DOHH2 (cell line): ENCODE results near the gene TSPYL4.

Experiments
- H3F3A ChIP-seq: fragments of 200-600 bp; sonication (generic), shearing (Covaris generic); 2 replicates; pipeline ENCODE4 v1.6.0; 2016; ENCODE audit warnings: antibody characterized with exemption, mild to moderate bottlenecking; ENCODE audit not compliant: control insufficient read depth, insufficient read depth
- H3K27ac ChIP-seq: fragments of 200-600 bp; sonication (generic); 2 replicates; pipeline ENCODE4 v1.5.1; 2014; ENCODE audit warnings: low read depth, mild to moderate bottlenecking, low read length, moderate library complexity
- H3K27me3 ChIP-seq: fragments of 200-600 bp; sonication (generic); 2 replicates; pipeline ENCODE4 v1.6.1; 2014; ENCODE audit warnings: mild to moderate bottlenecking, low read length, mixed read lengths; ENCODE audit not compliant: control insufficient read depth
- H3K36me3 ChIP-seq: fragments of 200-600 bp; sonication (generic); 2 replicates; pipeline ENCODE4 v1.6.1; 2014; ENCODE audit warnings: mild to moderate bottlenecking, low read length, moderate library complexity, mixed read lengths; ENCODE audit not compliant: control insufficient read depth
- H3K4me1 ChIP-seq: fragments of 200-600 bp; sonication (generic); 2 replicates; pipeline ENCODE4 v1.6.1; 2014; ENCODE audit warnings: mild to moderate bottlenecking, low read length, mixed read lengths; ENCODE audit not compliant: control insufficient read depth
- H3K4me2 ChIP-seq: fragments of 200-600 bp; sonication (generic); 2 replicates; pipeline ENCODE4 v1.6.0; 2014; ENCODE audit warnings: mild to moderate bottlenecking, low read length, moderate library complexity
- H3K4me3 ChIP-seq: fragments of 200-600 bp; sonication (generic); 2 replicates; pipeline ENCODE4 v1.5.1; 2014; ENCODE audit warnings: mild to moderate bottlenecking, low read length, mixed read lengths
- H3K79me2 ChIP-seq: fragments of 200-600 bp; sonication (generic); 2 replicates; pipeline ENCODE4 v1.6.1; 2014; ENCODE audit warnings: mild to moderate bottlenecking, low read length, mixed read lengths; ENCODE audit not compliant: control insufficient read depth
- H3K9me2 ChIP-seq: fragments of 200-600 bp; sonication (generic); replicated peaks from 2 replicates; pipeline ENCODE4 v1.6.1; 2014; ENCODE audit warnings: mild to moderate bottlenecking, low read length, mixed read lengths; ENCODE audit not compliant: control insufficient read depth
- H3K9me3 ChIP-seq: fragments of 200-600 bp; sonication (generic); 2 replicates; pipeline ENCODE4 v1.6.1; 2014; ENCODE audit warnings: antibody characterized with exemption, low read length, mixed read lengths; ENCODE audit not compliant: control insufficient read depth, insufficient read depth
- H4K20me1 ChIP-seq: fragments of 200-600 bp; sonication (generic); 2 replicates; pipeline ENCODE4 v1.6.0; 2014; ENCODE audit warnings: low read depth, mild to moderate bottlenecking, antibody characterized with exemption, low read length, moderate library complexity; ENCODE audit not compliant: control insufficient read depth, insufficient read depth
- EZH2phosphoT487 ChIP-seq: fragments of 200-600 bp; sonication (generic); IDR thresholded peaks from 2 replicates; pipeline ENCODE4 v1.6.1; 2017; ENCODE audit warnings: borderline replicate concordance, mild to moderate bottlenecking, antibody characterized with exemption, low read length, moderate library complexity, mixed read lengths
- TF ChIP-seq, protein P1 (sequence below): fragments of 200-600 bp; sonication (generic); IDR thresholded peaks from one replicate; pipeline ENCODE4 v1.5.1; 2014; ENCODE audit warnings: antibody characterized with exemption, mild to moderate bottlenecking, low read depth, low read length; ENCODE audit not compliant: poor library complexity, severe bottlenecking

TSPYL4 gene

DNA sequence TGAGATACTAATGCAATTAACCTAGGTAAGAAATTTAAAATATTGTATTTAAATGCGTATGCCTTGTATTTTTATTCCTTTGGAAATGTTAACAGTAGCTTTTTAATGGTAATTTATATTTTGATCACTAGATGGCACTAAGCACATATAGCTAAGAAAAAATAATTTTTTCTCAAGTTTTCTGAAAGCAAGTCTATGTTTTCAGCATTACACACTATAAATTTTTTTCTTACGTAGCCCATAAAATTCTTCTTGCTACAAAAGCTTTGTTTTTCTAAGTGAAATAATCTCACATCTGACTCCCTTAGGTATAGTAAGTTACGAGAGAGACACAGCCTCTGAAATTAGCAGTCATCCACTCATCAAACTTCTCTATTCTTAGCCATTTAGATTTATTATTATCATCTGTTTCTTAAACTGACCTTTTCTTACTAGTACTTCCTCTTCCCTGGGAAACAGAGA, 35.7 kb downstream of the TSPYL4 start:
- no peaks in the 10 kb centered on the region for H3K9me2 ChIP-seq
- H3K79me2 ChIP-seq = no peaks in the 10 kb centered on the region
- H3F3A ChIP-seq = no peaks in the 10 kb centered on the region; the same call in 1 of the 2 replicates
- H3K27ac ChIP-seq = no peak overlapping the region
- H3K36me3 ChIP-seq = no peaks in the 10 kb centered on the region
- H3K4me3 ChIP-seq = no peak overlapping the region
- no peaks in the 10 kb centered on the region for H3K9me3 ChIP-seq
- TF ChIP-seq EZH2phosphoT487 = no peak
- TF ChIP-seq, protein P1, sequence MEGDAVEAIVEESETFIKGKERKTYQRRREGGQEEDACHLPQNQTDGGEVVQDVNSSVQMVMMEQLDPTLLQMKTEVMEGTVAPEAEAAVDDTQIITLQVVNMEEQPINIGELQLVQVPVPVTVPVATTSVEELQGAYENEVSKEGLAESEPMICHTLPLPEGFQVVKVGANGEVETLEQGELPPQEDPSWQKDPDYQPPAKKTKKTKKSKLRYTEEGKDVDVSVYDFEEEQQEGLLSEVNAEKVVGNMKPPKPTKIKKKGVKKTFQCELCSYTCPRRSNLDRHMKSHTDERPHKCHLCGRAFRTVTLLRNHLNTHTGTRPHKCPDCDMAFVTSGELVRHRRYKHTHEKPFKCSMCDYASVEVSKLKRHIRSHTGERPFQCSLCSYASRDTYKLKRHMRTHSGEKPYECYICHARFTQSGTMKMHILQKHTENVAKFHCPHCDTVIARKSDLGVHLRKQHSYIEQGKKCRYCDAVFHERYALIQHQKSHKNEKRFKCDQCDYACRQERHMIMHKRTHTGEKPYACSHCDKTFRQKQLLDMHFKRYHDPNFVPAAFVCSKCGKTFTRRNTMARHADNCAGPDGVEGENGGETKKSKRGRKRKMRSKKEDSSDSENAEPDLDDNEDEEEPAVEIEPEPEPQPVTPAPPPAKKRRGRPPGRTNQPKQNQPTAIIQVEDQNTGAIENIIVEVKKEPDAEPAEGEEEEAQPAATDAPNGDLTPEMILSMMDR = peak; percentile 56
- no peaks in the 10 kb centered on the region for H3K4me1 ChIP-seq
- H3K27me3 ChIP-seq = no peaks in the 10 kb centered on the region
- no peaks in the 10 kb centered on the region for H4K20me1 ChIP-seq
- H3K4me2 ChIP-seq = no peak overlapping the region

DNA sequence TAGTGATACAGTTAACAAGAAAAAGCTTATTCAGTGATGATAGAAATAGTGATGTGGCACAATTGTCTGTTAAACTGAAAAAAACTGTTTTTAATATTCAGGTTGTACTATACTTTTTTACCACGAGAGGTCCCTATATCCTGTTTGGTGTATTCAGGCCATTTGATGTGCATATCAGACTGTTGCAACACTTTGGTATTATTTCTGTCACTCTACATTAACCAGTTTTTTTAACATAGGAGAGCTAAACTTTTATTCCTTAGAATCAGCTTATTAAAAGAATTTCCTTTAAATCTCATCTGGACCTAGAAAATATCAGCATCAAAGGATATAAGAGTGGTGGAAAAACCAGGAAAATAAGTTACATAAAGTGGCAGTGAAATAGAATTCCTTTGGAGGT, 36.8 kb downstream of the TSPYL4 start:
- H4K20me1 ChIP-seq = no peaks in the 10 kb centered on the region
- H3K36me3 ChIP-seq = no peaks in the 10 kb centered on the region
- H3K27me3 ChIP-seq = no peaks in the 10 kb centered on the region
- TF ChIP-seq, protein P1 = peak; percentile 61
- TF ChIP-seq EZH2phosphoT487 = no peak
- H3K9me3 ChIP-seq = no peaks in the 10 kb centered on the region
- H3K4me2 ChIP-seq = no peak overlapping the region
- H3K4me3 ChIP-seq = no peak overlapping the region
- no peaks in the 10 kb centered on the region; the same call in 1 of the 2 replicates for H3F3A ChIP-seq
- no peaks in the 10 kb centered on the region for H3K4me1 ChIP-seq
- H3K9me2 ChIP-seq = no peaks in the 10 kb centered on the region
- no peaks in the 10 kb centered on the region for H3K79me2 ChIP-seq
- no peak overlapping the region for H3K27ac ChIP-seq

DNA sequence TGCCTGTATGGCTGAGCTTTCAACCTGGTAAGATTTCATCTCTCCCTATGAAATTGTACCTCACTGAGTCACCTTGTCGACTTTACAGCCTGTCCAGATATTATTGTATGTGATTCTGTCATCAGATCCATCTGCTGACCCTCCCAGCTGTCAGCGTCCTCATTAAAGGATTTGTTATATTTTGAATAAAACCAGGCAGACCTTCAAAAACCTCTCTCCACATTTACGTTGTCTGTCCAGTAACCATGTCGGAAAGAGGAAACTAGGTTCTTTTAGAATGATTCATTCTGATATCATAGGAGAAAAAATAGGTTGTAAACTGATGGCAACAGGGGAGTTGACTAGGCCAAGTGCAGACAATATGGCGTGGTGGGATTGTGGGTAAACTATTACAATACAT, 38.5 kb downstream of the TSPYL4 start:
- H3K9me2 ChIP-seq = no peaks in the 10 kb centered on the region
- H3K36me3 ChIP-seq = no peaks in the 10 kb centered on the region
- no peaks in the 10 kb centered on the region for H4K20me1 ChIP-seq
- H3F3A ChIP-seq = no peaks in the 10 kb centered on the region; the same call in 1 of the 2 replicates
- no peaks in the 10 kb centered on the region for H3K27me3 ChIP-seq
- no peak overlapping the region for H3K4me3 ChIP-seq
- TF ChIP-seq, protein P1 = no peak
- H3K4me2 ChIP-seq = no peak overlapping the region
- H3K4me1 ChIP-seq = no peaks in the 10 kb centered on the region
- H3K79me2 ChIP-seq = no peaks in the 10 kb centered on the region
- H3K27ac ChIP-seq = no peak overlapping the region
- no peaks in the 10 kb centered on the region for H3K9me3 ChIP-seq
